AG20443 (cell line): ENCODE measurements around the gene CLASP1.
"Not testable (repeated sequence)": the region's sequence is repeated elsewhere in the genome, so short reads cannot be mapped to it uniquely, and the experiment has no call there.

Experiments
- DNase-seq: peaks from one replicate; pipeline ENCODE4 v3.0.0; 2012; ENCODE audit warnings: low spot score, mixed read lengths

Gene CLASP1

GRCh38 chr2:121419081-121419699, 230.1 kb downstream of the CLASP1 start:
- no peak for DNase-seq

GRCh38 chr2:121418494-121419058, 230.7 kb downstream of the CLASP1 start:
- DNase-seq, result no peak

GRCh38 chr2:121417826-121418225, 231.4 kb downstream of the CLASP1 start:
- no peak for DNase-seq

- no peak for DNase-seq
Observed at GRCh38 chr2:121415727-121416126, 233.5 kb downstream of the CLASP1 start.

- no peak for DNase-seq
Observed at GRCh38 chr2:121412349-121412748, 236.9 kb downstream of the CLASP1 start.

GRCh38 chr2:121409966-121410365, 239.3 kb downstream of the CLASP1 start:
- DNase-seq, result no peak

GRCh38 chr2:121409388-121409787, 239.9 kb downstream of the CLASP1 start:
- no peak for DNase-seq

GRCh38 chr2:121408641-121409040, 240.6 kb downstream of the CLASP1 start:
- DNase-seq, result no peak

- no peak for DNase-seq
Observed at GRCh38 chr2:121405233-121405632, 244.0 kb downstream of the CLASP1 start.

GRCh38 chr2:121400201-121400600, 249.1 kb downstream of the CLASP1 start:
- no peak for DNase-seq

- DNase-seq, result no peak
Observed at GRCh38 chr2:121398853-121399252, 250.4 kb downstream of the CLASP1 start.

GRCh38 chr2:121390082-121390692, 259.1 kb downstream of the CLASP1 start:
- DNase-seq, result no peak

- DNase-seq, result no peak
Observed at GRCh38 chr2:121388371-121388770, 260.9 kb downstream of the CLASP1 start.

- no peak for DNase-seq
Observed at GRCh38 chr2:121387591-121388325, 261.5 kb downstream of the CLASP1 start.

- DNase-seq, result peak; percentile 42
Observed at GRCh38 chr2:121386707-121387106, 262.6 kb downstream of the CLASP1 start.

- no peak for DNase-seq
Observed at GRCh38 chr2:121386102-121386501, 263.2 kb downstream of the CLASP1 start.

- DNase-seq, result no peak
Observed at GRCh38 chr2:121382744-121383143, 266.5 kb downstream of the CLASP1 start.

- DNase-seq, result peak; percentile 40
Observed at GRCh38 chr2:121377646-121378045, 271.6 kb downstream of the CLASP1 start.

- DNase-seq, result no peak
Observed at GRCh38 chr2:121376535-121377250, 272.6 kb downstream of the CLASP1 start.

- peak; percentile 39 for DNase-seq
Observed at GRCh38 chr2:121375621-121376159, 273.6 kb downstream of the CLASP1 start.

- DNase-seq, result not testable (repeated sequence)
Observed at GRCh38 chr2:121374412-121375075, 274.7 kb downstream of the CLASP1 start.
